Measurements from ENCODE around the gene LPA. TPM values are rescaled to one million over a fixed set of nuclear protein-coding genes. Genes with fewer than 3 reads are reported as not detected.
A peak's percentile ranks its signal among the peaks of the same experiment; 100 is the strongest.
"Not testable (repeated sequence)": the region's sequence is repeated elsewhere in the genome, so short reads cannot be mapped to it uniquely, and the experiment has no call there.

LPA gene
- total RNA-seq, 4 donors from 2014 or later, result not detected

DNA sequence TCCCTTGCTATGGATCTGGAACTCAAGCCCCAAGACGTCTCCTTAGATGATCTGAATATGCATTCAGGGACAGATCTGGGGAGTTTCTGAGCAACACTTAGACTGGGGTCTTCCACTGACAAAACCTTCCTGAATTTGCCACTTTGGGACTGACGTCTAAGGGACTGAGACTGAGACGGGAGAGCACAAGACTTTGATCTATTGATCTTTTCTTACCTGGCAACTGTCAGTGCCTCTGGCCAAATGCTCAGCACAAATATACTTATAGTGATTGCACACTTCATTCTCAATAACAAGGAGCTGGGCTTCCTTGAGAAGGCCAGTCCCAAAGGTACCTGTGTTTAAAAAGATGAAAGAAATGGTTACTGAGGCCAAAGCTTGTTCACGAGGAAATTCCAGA is 131.8 kb downstream of the LPA start:
- 59 to 62% methylated on average over 2 to 4 of the region's 4 CpGs for WGBS, 2 donors (ENCODE audit: low coverage in 1 of 2)
- no peak overlapping the region for H3K27ac ChIP-seq
- H3K36me3 ChIP-seq, result no peaks in the 10 kb centered on the region
- peaks cover 0 to 7% (median 3%) of the 10 kb centered on the region in 3 donors for H3K4me1 ChIP-seq
- no peaks in the 10 kb centered on the region for H3K27me3 ChIP-seq
- no peak for ATAC-seq
- no peaks in the 10 kb centered on the region for H3K9me3 ChIP-seq
- TF ChIP-seq EP300 (IDR thresholded peaks at IDR 0.05) (no peak), POLR2AphosphoS5 (IDR thresholded peaks at IDR 0.05) (no peak), POLR2A (IDR thresholded peaks at IDR 0.05) (no peak)
- TF ChIP-seq, protein P1, sequence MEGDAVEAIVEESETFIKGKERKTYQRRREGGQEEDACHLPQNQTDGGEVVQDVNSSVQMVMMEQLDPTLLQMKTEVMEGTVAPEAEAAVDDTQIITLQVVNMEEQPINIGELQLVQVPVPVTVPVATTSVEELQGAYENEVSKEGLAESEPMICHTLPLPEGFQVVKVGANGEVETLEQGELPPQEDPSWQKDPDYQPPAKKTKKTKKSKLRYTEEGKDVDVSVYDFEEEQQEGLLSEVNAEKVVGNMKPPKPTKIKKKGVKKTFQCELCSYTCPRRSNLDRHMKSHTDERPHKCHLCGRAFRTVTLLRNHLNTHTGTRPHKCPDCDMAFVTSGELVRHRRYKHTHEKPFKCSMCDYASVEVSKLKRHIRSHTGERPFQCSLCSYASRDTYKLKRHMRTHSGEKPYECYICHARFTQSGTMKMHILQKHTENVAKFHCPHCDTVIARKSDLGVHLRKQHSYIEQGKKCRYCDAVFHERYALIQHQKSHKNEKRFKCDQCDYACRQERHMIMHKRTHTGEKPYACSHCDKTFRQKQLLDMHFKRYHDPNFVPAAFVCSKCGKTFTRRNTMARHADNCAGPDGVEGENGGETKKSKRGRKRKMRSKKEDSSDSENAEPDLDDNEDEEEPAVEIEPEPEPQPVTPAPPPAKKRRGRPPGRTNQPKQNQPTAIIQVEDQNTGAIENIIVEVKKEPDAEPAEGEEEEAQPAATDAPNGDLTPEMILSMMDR (IDR thresholded peaks at IDR 0.05), result no peak
- H3K4me3 ChIP-seq, result no peak overlapping the region

DNA sequence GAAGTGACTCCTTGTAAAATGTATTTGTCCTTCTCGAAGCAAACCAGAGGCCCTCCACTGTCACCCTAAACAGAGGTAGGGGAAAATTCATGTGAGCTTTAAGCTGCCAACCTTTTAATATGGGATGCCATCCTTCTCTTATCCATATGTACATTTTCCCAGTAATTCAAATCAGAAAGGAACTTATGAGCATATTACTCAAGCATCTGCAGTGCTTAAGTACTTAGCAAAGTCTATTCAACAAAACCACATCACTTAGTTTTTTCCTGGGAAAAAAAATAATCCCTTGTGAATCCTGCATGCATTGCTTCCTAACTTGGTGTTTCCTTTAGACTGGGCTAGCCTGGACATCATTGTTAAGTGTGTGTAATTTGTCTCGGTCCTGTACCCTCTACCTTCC is 132.2 kb downstream of the LPA start:
- H3K4me1 ChIP-seq, result peaks cover 0 to 7% (median 3%) of the 10 kb centered on the region in 3 donors
- no peak overlapping the region for H3K27ac ChIP-seq
- TF ChIP-seq POLR2AphosphoS5 (IDR thresholded peaks at IDR 0.05) (no peak), EP300 (IDR thresholded peaks at IDR 0.05) (no peak), POLR2A (IDR thresholded peaks at IDR 0.05) (no peak)
- TF ChIP-seq, protein P1 (IDR thresholded peaks at IDR 0.05), result no peak
- 63 to 75% methylated on average over 1 to 2 of the region's 2 CpGs for WGBS, 2 donors (ENCODE audit: low coverage in 1 of 2)
- no peaks in the 10 kb centered on the region for H3K36me3 ChIP-seq
- H3K9me3 ChIP-seq, result no peaks in the 10 kb centered on the region
- no peak for ATAC-seq
- no peaks in the 10 kb centered on the region for H3K27me3 ChIP-seq
- H3K4me3 ChIP-seq, result no peak overlapping the region

DNA sequence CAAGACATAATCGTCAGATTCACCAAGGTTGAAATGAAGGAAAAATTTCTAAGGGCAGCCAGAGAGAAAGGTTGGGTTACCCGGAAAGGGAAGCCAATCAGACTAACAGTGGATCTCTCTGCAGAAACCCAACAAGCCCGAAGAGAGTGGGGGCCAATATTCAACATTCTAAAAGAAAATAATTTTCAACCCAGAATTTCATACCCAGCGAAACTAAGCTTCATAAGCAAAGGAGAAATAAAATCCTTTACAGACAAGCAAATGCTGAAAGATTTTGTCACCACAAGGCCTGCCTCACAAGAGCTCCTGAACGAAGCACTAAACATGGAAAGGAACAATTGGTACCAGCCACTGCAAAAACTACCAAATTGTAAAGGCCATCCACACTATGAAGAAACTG is 134.6 kb downstream of the LPA start:
- 83 to 85% methylated on average over 4 to 5 of the region's 5 CpGs for WGBS, 2 donors (ENCODE audit: low coverage in 1 of 2)
- H3K9me3 ChIP-seq, H3K4me1 ChIP-seq, H3K36me3 ChIP-seq, ATAC-seq, H3K4me3 ChIP-seq, H3K27ac ChIP-seq, H3K27me3 ChIP-seq: not testable (repeated sequence)

DNA sequence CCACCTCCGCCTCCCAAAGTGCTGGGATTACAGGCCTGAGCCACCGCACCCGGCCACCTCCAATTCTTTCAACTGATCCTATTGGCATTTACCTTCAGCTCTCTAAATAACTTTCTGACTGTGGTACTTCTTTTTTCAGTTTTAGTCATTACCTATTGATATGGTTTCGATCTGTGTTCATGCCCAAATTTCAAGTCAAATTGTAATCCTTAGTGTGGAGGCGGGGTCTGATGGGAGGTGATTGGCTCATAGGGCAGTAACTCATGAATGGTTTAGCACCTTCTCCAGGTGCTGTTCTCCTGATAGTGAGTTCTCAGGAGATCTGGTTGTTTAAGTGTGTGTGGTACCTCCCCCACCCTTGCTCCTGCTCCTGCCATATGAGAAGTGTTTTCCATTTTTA is 140.9 kb downstream of the LPA start:
- H3K27ac ChIP-seq, result no peak overlapping the region
- H3K36me3 ChIP-seq, result no peaks in the 10 kb centered on the region
- no peaks in the 10 kb centered on the region for H3K27me3 ChIP-seq
- no peak overlapping the region for H3K4me3 ChIP-seq
- no peaks in the 10 kb centered on the region for H3K9me3 ChIP-seq
- no peak for ATAC-seq
- TF ChIP-seq EP300 (IDR thresholded peaks at IDR 0.05) (no peak), POLR2A (IDR thresholded peaks at IDR 0.05) (no peak), POLR2AphosphoS5 (IDR thresholded peaks at IDR 0.05) (no peak)
- TF ChIP-seq, protein P1 (IDR thresholded peaks at IDR 0.05), result no peak
- H3K4me1 ChIP-seq, result peaks cover 0 to 15% (median 3%) of the 10 kb centered on the region in 3 donors
- 89% methylated on average over 5 of the region's 5 CpGs; no CpG with 5 or more reads in 1 of the 2 donors for WGBS, 2 donors (ENCODE audit: low coverage in 1 of 2)

DNA sequence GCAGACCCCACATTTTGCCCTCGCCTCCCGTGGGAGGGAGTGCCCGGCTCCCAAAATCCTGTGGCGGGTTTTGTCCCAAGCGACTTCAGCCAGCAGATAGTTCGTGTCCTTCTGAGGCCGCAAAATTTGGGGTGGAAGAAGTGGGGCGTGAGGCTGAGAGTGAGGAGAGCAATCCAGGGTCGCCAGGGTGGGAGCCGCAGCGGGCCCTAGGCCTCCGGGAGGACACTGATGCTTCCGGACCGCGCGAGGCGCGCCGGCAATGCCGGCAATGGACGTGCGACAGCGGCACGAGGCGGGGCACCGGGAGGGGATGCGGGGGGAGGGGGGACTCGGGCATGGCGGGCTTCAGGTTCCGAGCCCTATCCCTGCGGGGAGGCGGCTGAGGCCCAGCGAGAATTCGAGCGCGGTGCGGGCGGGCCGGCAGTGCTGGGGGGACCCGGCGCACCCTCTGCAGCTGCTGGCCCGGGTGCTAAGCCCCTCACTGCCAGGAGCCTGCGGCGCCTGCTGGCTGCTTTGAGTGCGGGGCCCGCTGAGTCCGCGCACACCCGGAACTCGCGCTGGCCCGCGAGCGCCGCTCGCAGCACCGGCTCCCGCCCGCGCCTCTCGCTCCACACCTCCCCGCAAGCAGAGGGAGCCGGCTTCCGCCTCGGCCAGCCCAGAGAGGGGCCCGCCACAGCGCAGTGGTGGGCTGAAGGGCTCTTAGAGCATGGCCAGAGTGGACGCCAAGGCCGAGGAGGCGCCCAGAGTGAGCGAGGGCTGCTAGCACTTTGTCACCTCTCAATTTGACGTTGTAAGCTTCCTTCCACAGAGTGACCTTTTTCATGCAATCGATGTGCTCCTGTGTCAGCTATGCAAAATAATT is 143.8 kb downstream of the LPA start:
- Histone ChIP-seq H3K4me3 (peak overlapping the region; percentile 80 to 94), H3K4me1 (peaks cover 0 to 15% (median 3%) of the 10 kb centered on the region in 3 donors), H3K27me3 (no peaks in the 10 kb centered on the region), H3K36me3 (no peaks in the 10 kb centered on the region), H3K9me3 (no peaks in the 10 kb centered on the region), H3K27ac (peak overlapping the region; percentile 11 to 89 (median 86))
- peak; percentile 90 for ATAC-seq
- WGBS, 2 donors (ENCODE audit: low coverage in 1 of 2), result 0% methylated on average over 3 to 14 of the region's 73 CpGs
- peak in 1 of 2 donors; percentile 8 for TF ChIP-seq POLR2A (IDR thresholded peaks at IDR 0.05)
- TF ChIP-seq, protein P1 (IDR thresholded peaks at IDR 0.05), result peak in 2 of 4 experiments; percentile 2 to 24
- no peak for TF ChIP-seq EP300 (IDR thresholded peaks at IDR 0.05)
